NCI-H1417 (cell line): ENCODE measurements around the gene CHD3.

ENCODE experiments used
- DNase-seq, 3 experiments: peaks; one replicate each; lab custom pipeline; 2025; lab: John Stamatoyannopoulos, UW

Gene CHD3

DNA sequence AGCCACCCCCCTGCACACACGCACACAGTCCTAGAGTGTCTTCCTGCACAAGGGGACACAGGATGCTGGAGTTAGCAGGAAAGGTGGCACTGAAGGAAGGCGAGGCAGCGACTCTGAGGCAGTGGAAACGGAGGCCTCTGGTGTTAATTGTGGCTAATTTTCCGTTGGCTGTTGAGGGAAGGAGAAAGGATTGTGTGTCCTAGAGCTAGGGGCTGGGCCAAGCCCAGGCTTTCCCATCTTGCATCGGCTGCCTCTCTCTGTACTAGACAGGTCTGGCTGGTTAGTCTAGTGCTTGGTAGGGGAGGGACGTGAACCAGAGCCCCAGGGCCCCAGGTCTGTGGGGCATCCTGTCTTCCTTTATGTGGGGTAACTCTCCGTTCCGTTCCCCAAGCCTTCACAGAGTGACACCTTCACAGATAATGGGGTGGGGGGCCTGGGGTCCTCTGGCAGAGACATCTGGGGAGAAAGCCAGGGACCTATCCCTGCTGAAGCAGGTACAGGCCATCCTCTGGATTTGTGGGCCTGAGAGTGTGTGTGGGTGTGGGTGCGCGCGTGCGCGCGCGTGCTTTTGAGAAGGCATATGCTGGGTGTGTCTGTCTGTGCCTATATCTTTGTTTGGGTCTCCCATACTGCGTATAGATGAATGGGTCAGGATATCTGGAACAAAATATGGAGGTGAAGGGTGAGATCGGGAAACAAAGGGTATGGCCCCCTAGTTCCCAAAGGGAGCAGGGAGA is at the start of gene CHD3:
TSS of gene CHD3 (plus strand) at position 606 of the 737 bp plus-strand sequence. CDS start 212 bp downstream, outside the sequence.
- DNase-seq = peak; percentile 3 to 74 (median 68)

DNA sequence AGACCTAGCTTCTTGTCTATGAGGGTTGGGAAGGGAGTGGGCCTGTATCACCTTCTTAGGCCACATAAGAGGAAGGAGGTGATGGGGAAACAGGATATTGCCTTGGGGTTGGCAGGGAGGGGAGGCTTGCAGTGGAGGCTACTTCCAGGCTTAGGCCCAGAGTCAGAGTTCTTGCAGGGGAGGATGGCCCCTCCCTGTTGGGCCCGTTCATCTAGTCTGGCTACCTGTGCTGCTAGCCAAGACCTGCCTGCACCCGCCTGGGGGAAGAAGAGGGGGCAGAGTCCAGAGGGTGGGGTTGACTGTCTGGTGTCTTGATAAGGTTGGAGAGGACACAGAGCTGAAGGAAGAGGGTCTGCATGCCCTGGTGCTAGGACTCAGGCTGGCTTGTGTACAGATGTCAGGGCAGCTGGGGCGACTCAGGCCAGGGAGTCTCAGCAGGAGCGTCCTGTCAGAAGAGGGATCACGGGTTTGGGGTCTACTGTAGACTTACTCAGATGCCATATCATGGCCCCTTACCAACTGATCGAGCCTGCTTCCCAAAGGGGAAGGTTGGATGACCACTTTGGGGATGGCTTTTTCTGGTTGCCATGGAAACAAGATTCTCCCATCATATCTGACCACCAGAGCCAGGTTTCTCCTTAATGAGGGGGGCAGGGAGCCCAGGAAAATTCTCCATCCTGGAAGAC is 49.3 kb upstream of the CHD3 start:
- no peak for DNase-seq

DNA sequence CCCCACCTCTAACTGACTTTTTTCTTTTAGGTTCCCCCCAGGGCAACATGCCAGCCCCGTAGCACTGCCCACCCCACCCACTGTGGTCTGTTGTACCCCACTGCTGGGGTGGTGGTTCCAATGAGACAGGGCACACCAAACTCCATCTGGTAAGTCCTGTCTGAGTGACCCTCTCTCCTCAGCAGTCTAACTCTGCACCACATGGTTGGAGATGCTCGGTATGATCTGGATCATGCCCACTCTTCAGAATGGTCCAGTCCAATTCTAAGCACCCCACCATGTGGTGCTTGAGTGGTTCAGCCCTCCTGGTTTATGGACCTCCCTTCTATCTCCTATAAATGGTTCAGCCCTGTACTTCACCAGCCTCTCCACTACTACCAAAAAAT is 48.7 kb upstream of the CHD3 start:
- no peak for DNase-seq

DNA sequence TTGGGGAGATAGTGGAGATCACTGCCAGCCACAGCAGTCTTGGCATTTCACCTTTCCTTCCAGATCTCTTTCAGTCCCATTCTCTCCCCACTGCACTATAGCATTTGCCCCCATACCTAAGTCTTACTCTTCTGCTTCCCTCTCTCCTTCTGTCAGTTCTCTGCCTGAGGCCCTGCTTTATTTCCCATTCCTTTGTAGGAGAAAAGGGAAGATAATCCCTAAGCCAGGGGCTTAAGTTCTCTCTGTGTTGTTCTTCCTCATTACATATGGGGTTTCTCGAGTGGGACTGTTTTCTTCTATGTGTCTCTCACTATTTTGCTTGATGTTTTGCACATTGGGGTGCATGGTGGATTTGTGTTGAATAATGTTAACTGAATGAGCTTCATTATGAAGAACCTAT is 48.1 kb upstream of the CHD3 start:
- DNase-seq = no peak

DNA sequence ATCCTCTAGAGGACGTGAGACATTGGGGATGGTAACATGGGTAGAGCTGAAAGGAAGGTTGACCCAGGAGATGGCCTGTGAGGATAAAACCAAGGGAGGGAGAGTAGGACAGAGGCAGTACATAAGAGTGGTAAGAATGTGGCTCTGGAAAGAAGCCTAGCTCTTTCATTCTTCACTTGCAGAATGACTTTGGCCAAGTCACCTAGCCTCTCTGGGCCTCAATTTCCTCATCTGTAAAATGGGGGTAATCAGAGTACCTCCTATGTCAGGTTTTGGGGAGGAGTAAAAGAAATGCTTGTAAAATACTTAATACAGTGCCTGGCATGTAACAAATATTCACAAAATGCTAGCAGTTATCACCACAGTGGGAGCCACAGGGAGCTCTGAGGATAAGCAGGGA is 47.7 kb upstream of the CHD3 start:
- peak in 1 of 3 experiments; percentile 26 for DNase-seq

DNA sequence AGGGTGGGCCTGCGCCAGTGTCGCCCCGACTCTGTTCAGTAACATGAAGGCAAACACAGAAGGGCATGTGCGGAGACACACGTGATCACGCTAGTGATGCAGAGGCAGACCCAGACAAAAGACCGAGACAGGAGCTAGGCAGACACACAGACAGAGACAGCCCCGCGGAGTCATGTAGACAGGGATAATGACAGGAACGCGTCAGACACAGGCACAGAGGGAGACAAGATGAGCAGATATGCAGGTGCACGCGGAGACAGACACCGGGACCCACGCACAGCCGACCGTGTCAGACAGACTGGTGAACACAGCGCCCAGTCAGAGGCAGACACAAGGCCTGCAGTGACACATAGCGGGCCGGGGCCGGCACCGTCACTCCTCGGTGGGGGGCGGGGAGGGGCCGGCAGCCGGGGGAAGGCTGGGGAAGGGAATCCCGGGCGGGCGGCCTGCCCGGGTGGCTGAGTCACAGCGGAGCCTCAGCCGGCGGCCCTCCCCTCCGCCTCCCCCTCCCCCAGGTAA is 47.1 kb upstream of the CHD3 start:
- DNase-seq = peak; percentile 51 to 84 (median 72)

DNA sequence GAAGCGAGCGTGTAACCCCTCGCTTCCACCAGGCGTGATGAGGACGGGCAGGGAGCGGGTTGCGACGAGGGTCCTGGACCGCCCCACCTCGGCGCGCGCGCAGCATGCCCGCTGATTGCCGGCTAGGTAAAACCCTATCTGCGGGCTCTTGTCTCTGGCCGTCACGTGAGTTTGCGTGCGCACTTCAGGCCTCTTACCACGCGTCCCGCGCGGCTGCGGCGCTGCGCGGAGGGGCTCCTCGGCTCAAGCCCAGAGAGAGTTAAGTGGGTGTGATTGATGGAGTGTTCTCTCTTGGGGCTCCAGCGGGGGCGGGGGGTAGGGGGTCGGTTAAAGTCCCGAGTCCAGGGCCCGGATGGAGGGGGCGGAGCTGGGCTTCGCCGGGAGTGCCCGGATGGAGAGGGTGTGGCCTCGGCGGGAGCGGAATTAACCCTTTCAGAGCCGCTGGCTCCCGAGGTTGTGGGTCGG is 46.6 kb upstream of the CHD3 start:
- peak; percentile 83 to 91 (median 89) for DNase-seq

DNA sequence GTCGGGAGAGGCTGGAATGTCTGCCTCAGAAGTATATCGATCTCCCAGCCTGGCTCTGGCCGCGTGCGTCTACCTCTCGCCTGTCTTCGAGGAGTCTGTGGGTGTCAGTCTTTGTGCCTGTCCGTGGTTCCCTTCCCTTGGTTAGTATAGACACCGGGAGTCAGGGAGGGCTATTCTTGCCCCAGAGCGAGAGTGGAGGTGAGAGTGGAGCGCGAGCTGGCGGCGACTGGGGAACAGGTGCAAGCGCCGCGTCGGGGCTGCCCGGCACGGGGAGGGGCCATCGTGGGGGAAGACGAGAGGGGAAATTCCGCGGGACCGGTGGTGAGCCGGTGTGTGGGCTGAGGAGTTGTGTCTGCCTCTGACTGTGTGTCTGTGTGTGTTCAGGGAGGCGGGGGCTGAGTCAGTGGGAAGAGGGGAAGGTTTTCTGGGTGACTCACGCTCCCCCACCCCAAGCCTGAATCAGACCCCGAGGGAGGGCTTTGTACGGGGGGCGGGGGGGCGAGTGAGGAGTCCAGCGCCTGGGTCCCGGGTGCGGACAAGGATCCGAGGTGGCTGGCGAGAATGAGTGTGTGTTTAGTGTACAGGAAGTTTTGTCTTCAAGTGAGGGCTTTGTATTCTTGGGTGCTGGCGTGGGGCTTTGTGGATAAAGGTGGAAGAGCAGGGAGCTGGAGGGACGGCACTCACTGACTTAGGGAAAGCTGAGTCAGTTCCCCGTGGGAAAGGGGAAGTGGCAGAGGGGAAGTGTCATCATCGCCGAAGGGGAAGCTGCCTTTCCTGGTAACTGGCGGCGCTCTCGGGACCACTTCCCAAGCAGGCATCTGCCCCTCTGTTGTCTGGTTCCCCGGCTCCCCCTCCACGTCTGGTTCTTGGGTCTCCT is 46.0 kb upstream of the CHD3 start:
- DNase-seq = peak in 2 of 3 experiments; percentile 52 to 76

DNA sequence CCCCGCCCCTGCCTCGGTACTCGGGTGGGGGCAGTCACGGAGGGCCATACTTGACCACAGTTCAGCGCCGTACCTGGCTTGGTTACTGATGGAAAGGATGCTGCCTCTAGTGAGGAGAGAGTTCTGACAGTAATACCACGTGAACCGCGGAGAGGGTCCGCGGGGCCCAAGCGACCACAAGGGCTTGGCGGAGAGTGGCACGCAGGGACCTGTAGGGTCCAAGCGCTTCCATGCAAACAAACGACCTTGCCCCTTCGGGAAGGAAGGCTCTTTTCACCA is 45.4 kb upstream of the CHD3 start:
- peak in 1 of 3 experiments; percentile 56 for DNase-seq

DNA sequence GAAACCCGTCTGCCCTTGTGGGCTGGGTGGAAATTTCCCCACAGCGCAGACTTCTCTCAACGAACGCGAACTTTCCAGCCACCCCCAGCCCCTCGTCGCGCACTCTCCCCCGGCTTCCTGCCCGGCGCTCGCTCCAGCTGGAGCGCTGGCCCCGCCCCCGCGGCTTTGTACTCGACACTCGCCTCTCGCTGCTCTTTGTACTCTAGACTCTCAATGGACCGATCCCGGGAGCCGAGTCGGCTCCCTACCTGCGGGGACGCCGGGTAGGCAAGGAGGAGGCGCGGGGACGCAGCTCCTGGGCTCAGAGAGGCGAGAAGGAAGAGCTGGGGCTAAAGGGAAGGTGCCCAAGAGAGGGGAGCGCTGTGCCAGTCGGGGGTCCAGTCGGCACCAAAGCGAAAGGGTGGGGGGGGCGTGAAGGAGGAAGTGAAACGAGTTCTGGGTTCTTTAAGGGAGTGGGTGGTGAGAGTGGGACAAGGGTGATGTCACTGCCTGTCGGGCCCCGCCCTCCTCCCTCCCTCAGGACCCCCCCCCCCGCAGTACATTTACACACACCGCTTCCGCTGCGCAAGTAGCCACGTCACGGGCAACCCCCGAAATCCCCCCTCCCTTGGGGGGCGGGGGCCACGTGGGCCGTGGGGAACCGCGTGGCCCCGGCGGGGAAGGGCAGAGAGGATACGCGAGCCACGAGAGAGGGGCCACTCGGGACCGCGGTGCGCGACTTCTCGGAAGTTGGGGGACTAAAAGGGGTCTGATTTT is 44.9 kb upstream of the CHD3 start:
- DNase-seq = peak; percentile 72 to 80 (median 79)

DNA sequence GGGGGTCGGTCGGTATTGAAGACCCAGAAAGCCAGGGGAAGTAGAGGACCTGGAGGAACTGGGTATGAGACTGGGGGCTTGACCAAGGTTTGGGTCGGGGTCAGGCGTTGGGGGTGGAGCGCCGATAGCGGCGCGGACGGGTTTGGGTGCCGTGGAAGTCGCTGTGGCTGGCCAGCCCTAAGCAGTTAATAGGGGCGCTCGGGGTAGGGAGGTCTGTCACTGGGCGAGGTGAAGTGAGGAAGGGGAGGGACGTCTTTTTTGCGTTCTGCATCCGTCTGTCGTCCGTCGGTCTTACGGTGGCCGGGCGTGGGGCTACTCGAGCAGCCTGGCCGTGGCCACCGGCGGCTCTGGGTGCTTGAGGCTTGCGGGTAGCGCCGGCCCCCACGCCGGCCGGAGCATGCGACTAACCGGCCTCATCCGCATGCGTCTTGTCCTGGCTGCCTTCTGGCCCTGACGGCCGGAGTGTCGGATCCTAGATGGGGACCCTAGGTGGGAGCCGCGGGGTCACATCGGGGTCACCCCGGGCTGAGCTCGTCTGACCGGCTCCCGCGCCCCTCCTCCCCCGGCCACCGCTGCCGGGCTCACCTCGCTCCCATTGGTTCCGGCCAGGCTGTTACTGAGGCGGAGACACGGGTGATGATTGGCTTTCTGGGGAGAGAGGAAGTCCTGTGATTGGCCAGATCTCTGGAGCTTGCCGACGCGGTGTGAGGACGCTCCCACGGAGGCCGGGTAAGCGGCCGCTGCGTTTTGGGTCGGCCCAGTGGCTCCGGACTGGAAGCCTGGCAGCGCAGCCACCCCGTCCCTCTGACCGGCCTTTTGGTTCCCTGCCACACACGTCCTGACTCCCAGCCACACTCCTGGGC is 44.1 kb upstream of the CHD3 start:
- peak; percentile 70 to 88 (median 73) for DNase-seq

DNA sequence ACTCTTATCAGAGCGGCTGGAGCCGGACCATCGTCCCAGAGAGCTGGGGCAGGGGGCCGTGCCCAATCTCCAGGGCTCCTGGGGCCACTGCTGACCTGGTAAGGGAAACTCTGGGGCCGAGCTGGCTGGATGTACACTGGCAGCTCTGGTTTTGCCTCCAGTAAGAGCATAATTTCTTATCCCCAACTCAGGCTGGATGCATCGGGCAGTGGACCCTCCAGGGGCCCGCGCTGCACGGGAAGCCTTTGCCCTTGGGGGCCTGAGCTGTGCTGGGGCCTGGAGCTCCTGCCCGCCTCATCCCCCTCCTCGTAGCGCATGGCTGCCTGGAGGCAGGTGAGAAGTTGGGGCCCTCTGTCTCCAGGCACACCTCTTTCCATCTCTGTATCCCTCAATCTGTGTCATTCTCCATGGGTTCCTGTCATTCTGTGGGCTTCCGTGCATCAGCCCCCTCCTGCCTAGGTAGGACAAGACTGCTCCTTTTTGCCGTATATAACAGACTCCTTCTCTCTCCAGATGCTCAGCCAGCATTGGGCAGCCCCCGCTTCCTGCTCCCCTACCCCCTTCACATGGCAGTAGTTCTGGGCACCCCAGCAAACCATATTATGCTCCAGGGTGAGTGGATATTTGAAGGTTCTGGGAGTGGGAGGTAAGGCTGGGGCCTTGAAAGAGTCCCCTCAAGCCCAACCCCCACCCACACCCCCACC is 43.1 kb upstream of the CHD3 start:
- DNase-seq = no peak

DNA sequence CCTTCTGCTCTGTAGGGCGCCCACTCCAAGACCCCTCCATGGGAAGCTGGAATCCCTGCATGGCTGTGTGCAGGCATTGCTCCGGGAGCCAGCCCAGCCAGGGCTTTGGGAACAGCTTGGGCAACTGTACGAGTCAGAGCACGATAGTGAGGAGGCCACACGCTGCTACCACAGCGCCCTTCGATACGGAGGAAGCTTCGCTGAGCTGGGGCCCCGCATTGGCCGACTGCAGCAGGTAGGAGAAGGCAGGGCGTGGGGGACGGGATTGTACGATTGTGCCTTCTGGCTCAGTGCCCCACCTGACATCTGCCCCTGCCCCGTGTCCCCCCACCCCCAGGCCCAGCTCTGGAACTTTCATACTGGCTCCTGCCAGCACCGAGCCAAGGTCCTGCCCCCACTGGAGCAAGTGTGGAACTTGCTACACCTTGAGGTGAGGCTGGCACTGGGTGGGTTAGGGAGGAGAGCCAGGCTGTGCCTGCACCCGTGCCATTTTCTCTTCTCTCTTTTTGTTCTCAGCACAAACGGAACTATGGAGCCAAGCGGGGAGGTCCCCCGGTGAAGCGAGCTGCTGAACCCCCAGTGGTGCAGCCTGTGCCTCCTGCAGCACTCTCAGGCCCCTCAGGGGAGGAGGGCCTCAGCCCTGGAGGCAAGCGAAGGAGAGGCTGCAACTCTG is 42.4 kb upstream of the CHD3 start:
- DNase-seq = no peak

DNA sequence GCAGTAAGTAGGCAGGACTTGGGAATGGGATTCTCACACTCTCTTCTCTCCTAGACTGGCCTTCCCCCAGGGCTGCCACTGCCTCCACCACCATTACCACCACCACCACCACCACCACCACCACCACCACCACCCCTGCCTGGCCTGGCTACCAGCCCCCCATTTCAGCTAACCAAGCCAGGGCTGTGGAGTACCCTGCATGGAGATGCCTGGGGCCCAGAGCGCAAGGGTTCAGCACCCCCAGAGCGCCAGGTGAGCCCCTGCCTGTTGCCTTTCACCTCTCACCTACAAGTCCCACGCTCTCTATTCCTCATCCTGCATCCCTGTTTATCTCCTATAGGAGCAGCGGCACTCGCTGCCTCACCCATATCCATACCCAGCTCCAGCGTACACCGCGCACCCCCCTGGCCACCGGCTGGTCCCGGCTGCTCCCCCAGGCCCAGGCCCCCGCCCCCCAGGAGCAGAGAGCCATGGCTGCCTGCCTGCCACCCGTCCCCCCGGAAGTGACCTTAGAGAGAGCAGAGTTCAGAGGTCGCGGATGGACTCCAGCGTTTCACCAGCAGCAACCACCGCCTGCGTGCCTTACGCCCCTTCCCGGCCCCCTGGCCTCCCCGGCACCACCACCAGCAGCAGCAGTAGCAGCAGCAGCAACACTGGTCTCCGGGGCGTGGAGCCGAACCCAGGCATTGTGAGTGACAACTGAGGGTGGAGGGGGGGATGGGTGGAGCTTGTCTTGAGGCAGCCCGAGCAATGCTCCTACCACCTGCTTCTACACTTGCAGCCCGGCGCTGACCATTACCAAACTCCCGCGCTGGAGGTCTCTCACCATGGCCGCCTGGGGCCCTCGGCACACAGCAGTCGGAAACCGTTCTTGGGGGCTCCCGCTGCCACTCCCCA is 41.6 kb upstream of the CHD3 start:
- no peak for DNase-seq

DNA sequence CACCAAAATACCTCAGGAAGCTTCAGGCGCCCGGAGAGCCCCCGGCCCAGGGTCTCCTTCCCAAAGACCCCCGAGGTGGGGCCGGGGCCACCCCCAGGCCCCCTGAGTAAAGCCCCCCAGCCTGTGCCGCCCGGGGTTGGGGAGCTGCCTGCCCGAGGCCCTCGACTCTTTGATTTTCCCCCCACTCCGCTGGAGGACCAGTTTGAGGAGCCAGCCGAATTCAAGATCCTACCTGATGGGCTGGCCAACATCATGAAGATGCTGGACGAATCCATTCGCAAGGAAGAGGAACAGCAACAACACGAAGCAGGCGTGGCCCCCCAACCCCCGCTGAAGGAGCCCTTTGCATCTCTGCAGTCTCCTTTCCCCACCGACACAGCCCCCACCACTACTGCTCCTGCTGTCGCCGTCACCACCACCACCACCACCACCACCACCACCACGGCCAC is 40.4 kb upstream of the CHD3 start:
- DNase-seq = no peak

DNA sequence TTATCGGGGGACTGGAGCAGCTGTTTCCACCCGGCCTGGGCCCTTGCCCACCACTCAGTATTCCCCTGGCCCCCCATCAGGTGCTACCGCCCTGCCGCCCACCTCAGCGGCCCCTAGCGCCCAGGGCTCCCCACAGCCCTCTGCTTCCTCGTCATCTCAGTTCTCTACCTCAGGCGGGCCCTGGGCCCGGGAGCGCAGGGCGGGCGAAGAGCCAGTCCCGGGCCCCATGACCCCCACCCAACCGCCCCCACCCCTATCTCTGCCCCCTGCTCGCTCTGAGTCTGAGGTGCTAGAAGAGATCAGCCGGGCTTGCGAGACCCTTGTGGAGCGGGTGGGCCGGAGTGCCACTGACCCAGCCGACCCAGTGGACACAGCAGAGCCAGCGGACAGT is 39.9 kb upstream of the CHD3 start:
- no peak for DNase-seq

DNA sequence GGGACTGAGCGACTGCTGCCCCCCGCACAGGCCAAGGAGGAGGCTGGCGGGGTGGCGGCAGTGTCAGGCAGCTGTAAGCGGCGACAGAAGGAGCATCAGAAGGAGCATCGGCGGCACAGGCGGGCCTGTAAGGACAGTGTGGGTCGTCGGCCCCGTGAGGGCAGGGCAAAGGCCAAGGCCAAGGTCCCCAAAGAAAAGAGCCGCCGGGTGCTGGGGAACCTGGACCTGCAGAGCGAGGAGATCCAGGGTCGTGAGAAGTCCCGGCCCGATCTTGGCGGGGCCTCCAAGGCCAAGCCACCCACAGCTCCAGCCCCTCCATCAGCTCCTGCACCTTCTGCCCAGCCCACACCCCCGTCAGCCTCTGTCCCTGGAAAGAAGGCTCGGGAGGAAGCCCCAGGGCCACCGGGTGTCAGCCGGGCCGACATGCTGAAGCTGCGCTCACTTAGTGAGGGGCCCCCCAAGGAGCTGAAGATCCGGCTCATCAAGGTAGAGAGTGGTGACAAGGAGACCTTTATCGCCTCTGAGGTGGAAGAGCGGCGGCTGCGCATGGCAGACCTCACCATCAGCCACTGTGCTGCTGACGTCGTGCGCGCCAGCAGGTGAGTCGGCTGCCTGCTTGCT is 39.3 kb upstream of the CHD3 start:
- DNase-seq = no peak
